GM10248 (cell line): Measurements from ENCODE around the gene TXNRD1.
"Not testable (repeated sequence)": the region's sequence is repeated elsewhere in the genome, so short reads cannot be mapped to it uniquely, and the experiment has no call there.

Experiments used
- CTCF ChIA-PET: fragments of 300-600 bp; sonication (Branson Sonifier 250); formaldehyde crosslinking; extraction: SDS; loops from one replicate; lab custom pipeline; 2021; ENCODE audit warnings: antibody characterized with exemption; lab: Yijun Ruan, JAX
- POLR2A ChIA-PET: fragments of 350-650 bp; sonication (Branson Sonifier 250); formaldehyde crosslinking; extraction: SDS; loops from one replicate; lab custom pipeline; 2020; ENCODE audit warnings: antibody characterized with exemption; lab: Yijun Ruan, JAX
- DNase-seq: peaks from one replicate; pipeline ENCODE4 v3.0.0; 2012; ENCODE audit errors: extremely low spot score
- CTCF ChIP-seq: IDR thresholded peaks from 2 replicates; pipeline ENCODE4 v1.5.1; 2012; ENCODE audit warnings: mild to moderate bottlenecking, low read depth; ENCODE audit errors: extremely low read depth, missing control alignments, control extremely low read depth

Gene TXNRD1

GRCh38 chr12:104171785-104172569 lies 43.6 kb upstream of the TXNRD1 start:
- ChIA-PET CTCF (no interaction called here), POLR2A (no interaction called here)
- TF ChIP-seq CTCF: no peak
- no peak for DNase-seq

- ChIA-PET POLR2A (no interaction called here), CTCF (no interaction called here)
- no peak for DNase-seq
- TF ChIP-seq CTCF: no peak
These were observed 43.0 kb upstream of the TXNRD1 start for GRCh38 chr12:104172570-104172947.

GRCh38 chr12:104173804-104174203 lies 41.8 kb upstream of the TXNRD1 start:
- POLR2A ChIA-PET, CTCF ChIA-PET, DNase-seq: not testable (repeated sequence)

- DNase-seq: no peak
- POLR2A ChIA-PET: no interaction called here
- TF ChIP-seq CTCF: no peak
- CTCF ChIA-PET: interaction anchor here (1.0 to 1.1 kb wide), 2 partner anchors 10 to 48 kb away, joined by 3 to 4 read pairs; no protein-coding TSS in a partner anchor
These were observed 39.8 kb upstream of the TXNRD1 start for GRCh38 chr12:104175726-104176247.

- POLR2A ChIA-PET: no interaction called here
- TF ChIP-seq CTCF: no peak
- CTCF ChIA-PET: no interaction called here
- no peak for DNase-seq
These were observed 38.3 kb upstream of the TXNRD1 start for GRCh38 chr12:104177336-104177662.

GRCh38 chr12:104177663-104178501 lies 37.7 kb upstream of the TXNRD1 start:
- TF ChIP-seq CTCF: no peak
- POLR2A ChIA-PET: no interaction called here
- DNase-seq: no peak
- CTCF ChIA-PET: no interaction called here

GRCh38 chr12:104180374-104180773 lies 35.2 kb upstream of the TXNRD1 start:
- TF ChIP-seq CTCF: no peak
- ChIA-PET CTCF (interaction anchor here (1.2 kb wide), 1 partner anchor 14 kb away, joined by 3 read pairs; no protein-coding TSS in a partner anchor), POLR2A (no interaction called here)
- DNase-seq: no peak
